GM12878 (cell line): Measurements from ENCODE around the gene POFUT2. TPM values are rescaled to one million over a fixed set of nuclear protein-coding genes. Genes with fewer than 3 reads are reported as not detected.

Source experiments
- ATAC-seq: fragments of 200-7000 bp; cut with Tn5 transposase; 3 replicates; pipeline ENCODE4 v1.9.1; 2020; ENCODE audit warnings: mild to moderate bottlenecking, moderate library complexity
- BruUV-seq: library from RNA; stranded (reverse); fragments of 400-500 nt; replicated peaks from 2 replicates; lab custom pipeline; 2021; lab: Mats Ljungman, UMichigan
- CTCF ChIA-PET: fragments of 300-600 bp; sonication (Branson Sonifier 250); formaldehyde crosslinking; extraction: SDS; loops from one replicate; lab custom pipeline; 2021; ENCODE audit warnings: inconsistent platforms; lab: Yijun Ruan, JAX
- POLR2A ChIA-PET: fragments of 350-600 bp; formaldehyde crosslinking; extraction: SDS; loops from one replicate; lab custom pipeline; 2021; ENCODE audit warnings: inconsistent platforms; lab: Charles Lee
- RAD21 ChIA-PET: fragments of 300-600 bp; sonication (Branson Sonifier 250); formaldehyde crosslinking; loops from one replicate; lab custom pipeline; 2023; ENCODE audit warnings: antibody characterized with exemption; ENCODE audit not compliant: unreplicated experiment; lab: Charles Lee
- SMC1A ChIA-PET: fragments of 300-600 bp; sonication (Branson Sonifier 250); formaldehyde crosslinking; loops from one replicate; lab custom pipeline; 2023; ENCODE audit not compliant: unreplicated experiment, uncharacterized antibody; lab: Charles Lee
- DNase-seq: peaks from one replicate; pipeline ENCODE4 v3.0.0-alpha.2; 2011; ENCODE audit warnings: low read depth, low spot score
- FAIRE-seq: peaks from 3 replicates; lab custom pipeline; 2011; peaks lifted over from hg19 to GRCh38; lab: Jason Lieb, UNC
- H2AFZ ChIP-seq: 2 replicates; pipeline ENCODE4 v1.6.0; 2011; ENCODE audit warnings: low read depth, low read length, control low read depth; ENCODE audit not compliant: control insufficient read depth
- H3K27ac ChIP-seq: 2 replicates; pipeline ENCODE4 v1.5.1; 2011; ENCODE audit warnings: control low read depth; ENCODE audit not compliant: control insufficient read depth, insufficient read depth
- H3K27me3 ChIP-seq, 2 experiments: replicated peaks in 1 of 2; 2 replicates each; pipeline versions ENCODE4 v1.6.0 to v1.6.1; 2011; ENCODE audit warnings: low read length in 1 of 2; ENCODE audit not compliant: control insufficient read depth in 2 of 2, insufficient read depth in 2 of 2
- H3K36me3 ChIP-seq, 2 experiments: 2 replicates each; pipeline ENCODE4 v1.5.1; 2011; ENCODE audit warnings: low read length in 1 of 2; ENCODE audit not compliant: control insufficient read depth in 2 of 2, insufficient read depth in 2 of 2
- H3K4me1 ChIP-seq: 2 replicates; pipeline ENCODE4 v1.6.1; 2011; ENCODE audit warnings: mild to moderate bottlenecking, low read length, moderate library complexity, mixed read lengths; ENCODE audit not compliant: control insufficient read depth, insufficient read depth
- H3K4me2 ChIP-seq: 2 replicates; pipeline ENCODE4 v1.6.0; 2011; ENCODE audit warnings: control low read depth; ENCODE audit not compliant: control insufficient read depth, insufficient read depth
- H3K4me3 ChIP-seq: fragments of 200-600 bp; sonication (generic); 2 replicates; pipeline ENCODE4 v1.5.1; 2016
- H3K79me2 ChIP-seq: 2 replicates; pipeline ENCODE4 v1.6.0; 2011; ENCODE audit warnings: low read length; ENCODE audit not compliant: control insufficient read depth, insufficient read depth
- H3K9ac ChIP-seq: 2 replicates; pipeline ENCODE4 v1.8.0; 2011; ENCODE audit warnings: low read length, control low read depth, mixed read lengths; ENCODE audit not compliant: control insufficient read depth, insufficient read depth
- H3K9me3 ChIP-seq: replicated peaks from 3 replicates; pipeline ENCODE4 v1.5.1; 2011; ENCODE audit warnings: mild to moderate bottlenecking, low read length; ENCODE audit not compliant: control insufficient read depth, insufficient read depth
- H4K20me1 ChIP-seq: 2 replicates; pipeline ENCODE4 v1.6.0; 2011; ENCODE audit not compliant: control insufficient read depth, insufficient read depth
- BRCA1 ChIP-seq: IDR thresholded peaks from 2 replicates; pipeline ENCODE4 v1.6.1; 2011; ENCODE audit warnings: low read depth, low read length, improper control_type of control experiment
- CHD4 ChIP-seq: fragments of 200-600 bp; sonication (generic); IDR thresholded peaks from 2 replicates; pipeline ENCODE4 v1.6.1; 2016; ENCODE audit warnings: mild to moderate bottlenecking
- FOS ChIP-seq: IDR thresholded peaks from 3 replicates; pipeline ENCODE4 v1.6.1; 2011; ENCODE audit warnings: borderline replicate concordance; ENCODE audit not compliant: insufficient read length; ENCODE audit errors: extremely low read depth
- NRF1 ChIP-seq: conservative IDR thresholded peaks from 2 replicates; pipeline ENCODE4 v1.6.1; 2011; ENCODE audit warnings: mild to moderate bottlenecking, low read depth, low read length, improper control_type of control experiment
- RB1 ChIP-seq: fragments of 450-650 bp; formaldehyde crosslinking; IDR thresholded peaks from 2 replicates; pipeline ENCODE4 v1.6.1; 2017; ENCODE audit warnings: mild to moderate bottlenecking, borderline replicate concordance
- SMAD1 ChIP-seq: fragments of 450-650 bp; IDR thresholded peaks from 2 replicates; pipeline ENCODE4 v1.6.1; 2018; ENCODE audit warnings: mild to moderate bottlenecking, low read depth; ENCODE audit not compliant: partially characterized antibody
- WGBS: methylation state at CpG from one replicate; pipeline ENCODE4 v1.1.6; 2016; ENCODE audit warnings: low lambda C conversion rate; ENCODE audit not compliant: insufficient replicate concordance, insufficient coverage; ENCODE audit errors: missing lambda C conversion rate; 5-methylcytosine and 5-hydroxymethylcytosine counted together
- in situ Hi-C: fragments of 300-500 bp; cut with MboI; formaldehyde crosslinking; loops from 9 replicates; pipeline ENCODE4 v1.14.3; 2018; ENCODE audit warnings: mixed read lengths
- intact Hi-C: fragments of 100-400 bp; cut with micrococcal nuclease; formaldehyde crosslinking; loops from one replicate; pipeline ENCODE4 v1.14.2; 2022; ENCODE audit not compliant: unreplicated experiment
- polyA plus RNA-seq, 11 experiments: library from polyadenylated mRNA; depleted of rRNA in 4 of 11; unstranded in 6 of 11; stranded (reverse) in 5 of 11; fragments of >200 nt; fragmentation: Nextera tagmentation in 4 of 11; fragmentation: Illumina TruSeq in 1 of 11; extraction: Ambion mirVana in 4 of 11; extraction: Trizol in 1 of 11; gene quantifications; 1 replicate in 1 of 11; 2 replicates in 10 of 11; pipeline versions ENCODE4 v1.2.1 to v1.2.3, GENCODE V29; 2011 to 2016; ENCODE audit warnings: inconsistent platforms in 2 of 11, missing spikeins in 2 of 11, low read depth in 1 of 11
- total RNA-seq, 4 experiments: library from RNA; depleted of rRNA in 3 of 4; stranded (reverse); fragments of >200 nt in 3 of 4; fragmentation: Illumina TruSeq in 1 of 4; extraction: Trizol in 1 of 4; gene quantifications; 2 replicates each; pipeline versions ENCODE4 v1.2.1 to v1.2.3, GENCODE V29; 2013 to 2021
- TF ChIP-seq, protein P1 (sequence below): fragments of 450-650 bp; conservative IDR thresholded peaks from 2 replicates; pipeline ENCODE4 v1.6.1; 2017; ENCODE audit warnings: mild to moderate bottlenecking, moderate library complexity
- TF ChIP-seq, protein P2 (sequence below): fragments of 450-650 bp; formaldehyde crosslinking; IDR thresholded peaks from 2 replicates; pipeline ENCODE4 v1.4.0; 2022; ENCODE audit warnings: mild to moderate bottlenecking, moderate library complexity

Gene POFUT2
- total and polyA plus RNA-seq, 10 of the 15 experiments (the other 5 are each of a cell fraction or from before 2014, with no cell fraction given): 1.2 to 15.1 (median 6.8) TPM

DNA sequence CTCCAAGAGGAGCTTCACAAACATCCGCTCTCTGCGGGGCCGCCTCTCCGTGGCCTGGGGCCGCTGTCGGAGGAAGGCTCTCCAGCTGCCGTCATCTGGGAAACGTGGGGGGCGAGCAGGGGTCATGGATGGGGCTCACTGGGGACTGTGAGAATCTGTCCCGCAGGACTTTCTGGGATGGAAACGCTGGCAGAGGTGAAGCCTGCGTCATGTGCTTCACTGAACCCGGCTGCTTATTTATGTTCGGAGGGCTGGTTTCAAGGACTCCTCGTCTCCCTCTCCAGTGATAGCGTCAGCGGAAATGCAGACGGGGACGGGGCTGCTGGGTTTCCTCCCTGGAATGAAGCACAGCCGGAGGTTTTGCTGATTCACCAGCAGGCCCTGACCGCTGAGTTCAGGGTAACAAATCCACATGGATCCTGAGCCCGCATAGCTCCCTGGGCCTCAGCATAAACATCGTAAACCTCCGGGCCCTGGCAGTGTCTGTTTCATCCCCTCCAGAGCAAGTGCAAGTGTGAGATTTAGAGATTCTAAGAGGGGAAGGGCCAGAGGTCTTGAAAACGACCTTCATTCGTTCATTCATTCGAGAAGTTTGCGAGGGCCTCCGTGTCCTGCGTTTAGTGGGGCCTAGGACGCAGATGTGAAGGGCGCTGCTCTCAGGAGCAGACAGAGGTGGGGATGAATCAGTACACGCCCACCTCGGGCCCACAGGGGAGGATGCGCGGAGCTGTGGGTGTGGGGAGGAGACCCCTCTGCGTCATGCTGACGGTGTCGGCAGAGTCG, 7.0 kb upstream of the POFUT2 start:
- Histone ChIP-seq H3K9me3 (no peaks in the 10 kb centered on the region), H3K4me2 (no peak overlapping the region), H3K9ac (no peak overlapping the region), H3K27me3 (no peaks in the 10 kb centered on the region; a peak in 1 of 4 replicates), H2AFZ (no peak overlapping the region), H3K27ac (no peak overlapping the region), H3K36me3 (no peaks in the 10 kb centered on the region), H3K79me2 (no peaks in the 10 kb centered on the region), H4K20me1 (no peaks in the 10 kb centered on the region), H3K4me1 (0 out of 2 replicates have a peak, but pooled peaks cover 3% of the 10 kb centered on the region), H3K4me3 (no peak overlapping the region)
- DNase-seq: no peak
- intact Hi-C loops: loop anchor here (5.0 kb wide), 2 partner anchors 142 to 528 kb away; no protein-coding TSS in a partner anchor
- ChIA-PET SMC1A (no interaction called here), RAD21 (no interaction called here), POLR2A (no interaction called here), CTCF (no interaction called here)
- BruUV-seq: no TSS peak
- in situ Hi-C loops: loop anchor here (10.0 kb wide), 1 partner anchor 520 kb away; no protein-coding TSS in a partner anchor
- WGBS: 57% methylated on average over 38 of the region's 40 CpGs
- no peak for TF ChIP-seq NRF1
- no peak for ATAC-seq
- no peak for FAIRE-seq

DNA sequence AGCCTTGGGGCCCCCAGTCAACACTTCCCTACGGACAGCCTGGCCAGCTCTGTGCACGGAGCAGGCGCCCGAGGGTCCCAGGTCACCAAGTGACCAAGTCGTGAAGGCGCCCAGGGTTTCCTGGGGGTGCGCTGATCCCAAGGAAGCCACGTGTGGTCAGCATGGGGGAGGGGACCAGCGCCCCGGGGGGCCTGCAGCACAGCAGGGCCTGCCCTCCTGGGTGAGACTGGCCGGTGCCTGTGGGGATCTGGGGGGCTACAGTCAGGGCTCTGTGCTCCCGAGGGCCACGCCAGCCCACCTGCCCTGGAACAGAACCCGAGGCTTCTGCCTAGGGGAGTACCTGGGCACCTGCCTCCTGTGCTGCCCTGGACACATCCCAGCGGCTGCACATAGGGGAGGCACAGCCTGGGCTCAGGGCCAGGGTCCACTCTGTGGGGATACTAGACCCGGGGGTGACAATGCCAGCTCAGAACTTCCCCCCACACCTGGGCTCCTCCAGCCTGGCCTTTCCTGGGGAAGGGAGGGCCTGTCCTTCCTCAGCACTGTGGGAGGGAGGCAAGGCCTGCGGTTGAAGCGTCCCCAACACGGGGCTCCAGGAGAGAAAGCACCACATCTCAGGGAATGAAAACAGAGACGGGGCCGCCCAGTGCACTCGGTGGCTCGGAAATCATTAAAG, 6.2 kb upstream of the POFUT2 start:
- no peaks in the 10 kb centered on the region for H4K20me1 ChIP-seq
- no peak overlapping the region for H3K4me3 ChIP-seq
- FAIRE-seq (no peak), ATAC-seq (no peak), DNase-seq (no peak)
- in situ Hi-C loops (loop anchor here (10.0 kb wide), 1 partner anchor 521 kb away; no protein-coding TSS in a partner anchor), intact Hi-C loops (loop anchor here (5.0 kb wide), 2 partner anchors 142 to 528 kb away; no protein-coding TSS in a partner anchor)
- no peaks in the 10 kb centered on the region for H3K79me2 ChIP-seq
- H3K9me3 ChIP-seq: no peaks in the 10 kb centered on the region
- H3K4me2 ChIP-seq: no peak overlapping the region
- no TSS peak for BruUV-seq
- 48% methylated on average over 21 of the region's 23 CpGs for WGBS
- no peaks in the 10 kb centered on the region; a peak in 1 of 4 replicates for H3K27me3 ChIP-seq
- ChIA-PET SMC1A (interaction anchor here (4.8 kb wide), 1 partner anchor 153 kb away, joined by 23 read pairs; no protein-coding TSS in a partner anchor), CTCF (interaction anchor here (1.3 to 1.8 kb wide), 4 partner anchors 143 to 157 kb away, joined by 4 to 10 read pairs (median 6); no protein-coding TSS in a partner anchor), RAD21 (interaction anchor here (1.7 kb wide), 1 partner anchor 15 kb away, joined by 8 read pairs; no protein-coding TSS in a partner anchor), POLR2A (no interaction called here)
- no peak overlapping the region for H3K9ac ChIP-seq
- H3K27ac ChIP-seq: no peak overlapping the region
- no peaks in the 10 kb centered on the region for H3K36me3 ChIP-seq
- 0 out of 2 replicates have a peak, but pooled peaks cover 3% of the 10 kb centered on the region for H3K4me1 ChIP-seq
- H2AFZ ChIP-seq: no peak overlapping the region
- TF ChIP-seq, protein P1, sequence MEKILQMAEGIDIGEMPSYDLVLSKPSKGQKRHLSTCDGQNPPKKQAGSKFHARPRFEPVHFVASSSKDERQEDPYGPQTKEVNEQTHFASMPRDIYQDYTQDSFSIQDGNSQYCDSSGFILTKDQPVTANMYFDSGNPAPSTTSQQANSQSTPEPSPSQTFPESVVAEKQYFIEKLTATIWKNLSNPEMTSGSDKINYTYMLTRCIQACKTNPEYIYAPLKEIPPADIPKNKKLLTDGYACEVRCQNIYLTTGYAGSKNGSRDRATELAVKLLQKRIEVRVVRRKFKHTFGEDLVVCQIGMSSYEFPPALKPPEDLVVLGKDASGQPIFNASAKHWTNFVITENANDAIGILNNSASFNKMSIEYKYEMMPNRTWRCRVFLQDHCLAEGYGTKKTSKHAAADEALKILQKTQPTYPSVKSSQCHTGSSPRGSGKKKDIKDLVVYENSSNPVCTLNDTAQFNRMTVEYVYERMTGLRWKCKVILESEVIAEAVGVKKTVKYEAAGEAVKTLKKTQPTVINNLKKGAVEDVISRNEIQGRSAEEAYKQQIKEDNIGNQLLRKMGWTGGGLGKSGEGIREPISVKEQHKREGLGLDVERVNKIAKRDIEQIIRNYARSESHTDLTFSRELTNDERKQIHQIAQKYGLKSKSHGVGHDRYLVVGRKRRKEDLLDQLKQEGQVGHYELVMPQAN: no peak
- TF ChIP-seq, protein P2, sequence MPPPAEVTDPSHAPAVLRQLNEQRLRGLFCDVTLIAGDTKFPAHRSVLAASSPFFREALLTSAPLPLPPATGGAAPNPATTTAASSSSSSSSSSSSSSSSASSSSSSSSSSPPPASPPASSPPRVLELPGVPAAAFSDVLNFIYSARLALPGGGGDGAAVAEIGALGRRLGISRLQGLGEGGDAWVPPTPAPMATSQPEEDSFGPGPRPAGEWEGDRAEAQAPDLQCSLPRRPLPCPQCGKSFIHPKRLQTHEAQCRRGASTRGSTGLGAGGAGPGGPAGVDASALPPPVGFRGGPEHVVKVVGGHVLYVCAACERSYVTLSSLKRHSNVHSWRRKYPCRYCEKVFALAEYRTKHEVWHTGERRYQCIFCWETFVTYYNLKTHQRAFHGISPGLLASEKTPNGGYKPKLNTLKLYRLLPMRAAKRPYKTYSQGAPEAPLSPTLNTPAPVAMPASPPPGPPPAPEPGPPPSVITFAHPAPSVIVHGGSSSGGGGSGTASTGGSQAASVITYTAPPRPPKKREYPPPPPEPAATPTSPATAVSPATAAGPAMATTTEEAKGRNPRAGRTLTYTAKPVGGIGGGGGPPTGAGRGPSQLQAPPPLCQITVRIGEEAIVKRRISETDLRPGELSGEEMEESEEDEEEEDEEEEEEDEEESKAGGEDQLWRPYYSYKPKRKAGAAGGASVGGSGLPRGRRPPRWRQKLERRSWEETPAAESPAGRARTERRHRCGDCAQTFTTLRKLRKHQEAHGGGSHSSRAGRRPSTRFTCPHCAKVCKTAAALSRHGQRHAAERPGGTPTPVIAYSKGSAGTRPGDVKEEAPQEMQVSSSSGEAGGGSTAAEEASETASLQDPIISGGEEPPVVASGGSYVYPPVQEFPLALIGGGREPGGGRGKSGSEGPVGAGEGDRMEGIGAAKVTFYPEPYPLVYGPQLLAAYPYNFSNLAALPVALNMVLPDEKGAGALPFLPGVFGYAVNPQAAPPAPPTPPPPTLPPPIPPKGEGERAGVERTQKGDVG (CRISPR knock-in tag): no peak
- TF ChIP-seq SMAD1 (no peak), RB1 (no peak), BRCA1 (no peak), CHD4 (no peak), FOS (no peak)
